H1 (cell line): ENCODE data around the gene ZNFX1. TPM values are rescaled to one million over a fixed set of nuclear protein-coding genes. Genes with fewer than 3 reads are reported as not detected.

Experiments
- CTCF ChIA-PET: fragments of 300-600 bp; sonication (Branson Sonifier 250); formaldehyde crosslinking; loops from one replicate; lab custom pipeline; 2021; ENCODE audit not compliant: partially characterized antibody; lab: Charles Lee
- POLR2A ChIA-PET: fragments of 300-600 bp; sonication (Branson Sonifier 250); formaldehyde crosslinking; loops from one replicate; lab custom pipeline; 2021; ENCODE audit warnings: inconsistent platforms; ENCODE audit not compliant: partially characterized antibody; lab: Charles Lee
- DNase-seq, 2 experiments: peaks; one replicate each; pipeline versions ENCODE4 v3.0.0 to v3.0.0-alpha.2; 2010 to 2022; ENCODE audit warnings: low spot score in 2 of 2, low read depth in 1 of 2, mixed read lengths in 1 of 2
- FAIRE-seq: peaks from 2 replicates; lab custom pipeline; 2011; peaks lifted over from hg19 to GRCh38; lab: Jason Lieb, UNC
- H2AFZ ChIP-seq: 2 replicates; pipeline ENCODE4 v1.8.1; 2012; ENCODE audit warnings: low read length, inconsistent platforms
- H2AK5ac ChIP-seq: 2 replicates; pipeline ENCODE4 v1.6.1; 2013; ENCODE audit warnings: low read depth, low read length
- H2BK120ac ChIP-seq: replicated peaks from 2 replicates; pipeline ENCODE3; 2013; ENCODE audit warnings: low read depth, low read length, inconsistent platforms
- H2BK12ac ChIP-seq: 2 replicates; pipeline ENCODE4 v1.6.1; 2013; ENCODE audit warnings: low read depth, low read length
- H2BK15ac ChIP-seq: 2 replicates; pipeline ENCODE4 v1.6.1; 2013; ENCODE audit warnings: low read length
- H2BK20ac ChIP-seq: 2 replicates; pipeline ENCODE4 v1.6.1; 2013; ENCODE audit warnings: low read length
- H2BK5ac ChIP-seq: 2 replicates; pipeline ENCODE4 v1.6.1; 2013; ENCODE audit warnings: low read depth, low read length
- H3K14ac ChIP-seq: 2 replicates; pipeline ENCODE4 v1.6.1; 2013; ENCODE audit warnings: inconsistent platforms; ENCODE audit not compliant: insufficient read length
- H3K18ac ChIP-seq: 2 replicates; pipeline ENCODE4 v1.6.1; 2013; ENCODE audit warnings: low read length; ENCODE audit errors: extremely low read depth
- H3K23ac ChIP-seq: 2 replicates; pipeline ENCODE4 v1.6.1; 2013; ENCODE audit warnings: inconsistent platforms; ENCODE audit not compliant: insufficient read length
- H3K23me2 ChIP-seq: 2 replicates; pipeline ENCODE4 v1.6.1; 2013; ENCODE audit warnings: low read depth, low read length
- H3K27ac ChIP-seq: 2 replicates; pipeline ENCODE4 v1.6.1; 2011; ENCODE audit warnings: low read depth, low read length, inconsistent platforms
- H3K27me3 ChIP-seq, 4 experiments: replicated peaks in 1 of 4; 1 replicate in 1 of 4; 2 replicates in 3 of 4; pipeline versions ENCODE4 v1.6.1 to v1.8.1; 2011 to 2013; ENCODE audit warnings: low read length in 3 of 4, mild to moderate bottlenecking in 3 of 4, inconsistent platforms in 2 of 4, mixed read lengths in 2 of 4, moderate library complexity in 1 of 4; ENCODE audit not compliant: control insufficient read depth in 3 of 4, insufficient read depth in 3 of 4; ENCODE audit errors: extremely low read depth in 1 of 4
- H3K36me3 ChIP-seq, 4 experiments: 2 replicates each; pipeline versions ENCODE4 v1.6.1 to v1.8.1; 2011 to 2013; ENCODE audit warnings: mild to moderate bottlenecking in 4 of 4, low read length in 3 of 4, moderate library complexity in 2 of 4, control low read depth in 1 of 4, inconsistent platforms in 1 of 4; ENCODE audit not compliant: insufficient read depth in 4 of 4, control insufficient read depth in 2 of 4
- H3K4ac ChIP-seq: replicated peaks from 2 replicates; pipeline ENCODE3; 2013; ENCODE audit warnings: low read length, low read depth, mixed read lengths, inconsistent platforms; ENCODE audit not compliant: insufficient read length
- H3K4me1 ChIP-seq, 4 experiments: replicated peaks in 1 of 4; 1 replicate in 1 of 4; 2 replicates in 3 of 4; pipeline versions ENCODE4 v1.6.1 to v1.8.1; 2011 to 2013; ENCODE audit warnings: low read length in 3 of 4, inconsistent platforms in 2 of 4, mixed read lengths in 1 of 4; ENCODE audit not compliant: insufficient read depth in 4 of 4, control insufficient read depth in 3 of 4
- H3K4me2 ChIP-seq, 2 experiments: 2 replicates each; pipeline versions ENCODE4 v1.6.1 to v1.8.1; 2011 to 2013; ENCODE audit warnings: low read depth in 2 of 2, low read length in 2 of 2, control low read depth in 1 of 2, inconsistent platforms in 1 of 2, mild to moderate bottlenecking in 1 of 2; ENCODE audit not compliant: insufficient read depth in 1 of 2
- H3K4me3 ChIP-seq, 4 experiments: fragments of 200-600, 300-600 bp in 1 of 4; sonication (generic), shearing (Covaris generic), sonication (Bioruptor Twin) in 1 of 4; 2 replicates each; pipeline versions ENCODE4 v1.5.1 to v1.8.1; 2011 to 2016; ENCODE audit warnings: low read length in 4 of 4, low read depth in 3 of 4, control low read depth in 2 of 4, inconsistent platforms in 2 of 4, mild to moderate bottlenecking in 2 of 4, mixed read lengths in 1 of 4, moderate library complexity in 1 of 4; ENCODE audit not compliant: insufficient read depth in 2 of 4; ENCODE audit errors: extremely low read depth in 1 of 4
- H3K56ac ChIP-seq: replicated peaks from 2 replicates; pipeline ENCODE3; 2013; ENCODE audit warnings: low read depth, mild to moderate bottlenecking, mixed read lengths, low read length, inconsistent platforms; ENCODE audit not compliant: insufficient read length
- H3K79me1 ChIP-seq: 2 replicates; pipeline ENCODE4 v1.6.1; 2013; ENCODE audit warnings: low read depth, low read length, control low read depth
- H3K79me2 ChIP-seq, 2 experiments: 2 replicates each; pipeline versions ENCODE4 v1.6.1 to v1.8.1; 2012 to 2013; ENCODE audit warnings: low read length in 2 of 2, mild to moderate bottlenecking in 2 of 2, inconsistent platforms in 1 of 2; ENCODE audit not compliant: insufficient read depth in 2 of 2, control insufficient read depth in 1 of 2
- H3K9ac ChIP-seq, 4 experiments: replicated peaks in 1 of 4; 1 replicate in 1 of 4; 2 replicates in 3 of 4; pipeline versions ENCODE4 v1.6.1 to v1.8.1; 2011 to 2013; ENCODE audit warnings: low read depth in 3 of 4, low read length in 3 of 4, control low read depth in 2 of 4, mild to moderate bottlenecking in 2 of 4, moderate library complexity in 2 of 4, inconsistent platforms in 1 of 4; ENCODE audit errors: extremely low read depth in 1 of 4
- H3K9me3 ChIP-seq, 2 experiments: 2 replicates each; pipeline versions ENCODE4 v1.6.1 to v1.8.1; 2012 to 2013; ENCODE audit warnings: mild to moderate bottlenecking in 2 of 2, moderate library complexity in 2 of 2, control low read depth in 1 of 2, inconsistent platforms in 1 of 2, low read depth in 1 of 2, low read length in 1 of 2, mixed read lengths in 1 of 2; ENCODE audit not compliant: insufficient read depth in 2 of 2
- H4K20me1 ChIP-seq, 2 experiments: replicated peaks in 1 of 2; 2 replicates each; pipeline versions ENCODE3 to v1.8.1; 2011 to 2013; ENCODE audit warnings: inconsistent platforms in 2 of 2, low read length in 2 of 2, mild to moderate bottlenecking in 1 of 2; ENCODE audit not compliant: insufficient read depth in 2 of 2, control insufficient read depth in 1 of 2
- H4K5ac ChIP-seq: 2 replicates; pipeline ENCODE4 v1.6.1; 2013; ENCODE audit warnings: low read length, low read depth, mixed read lengths, inconsistent platforms; ENCODE audit not compliant: insufficient read length
- H4K8ac ChIP-seq: 2 replicates; pipeline ENCODE4 v1.8.0; 2013; ENCODE audit warnings: mild to moderate bottlenecking, moderate library complexity, low read length, inconsistent platforms; ENCODE audit not compliant: insufficient read depth; ENCODE audit errors: extremely low read depth
- H4K91ac ChIP-seq: replicated peaks from 2 replicates; pipeline ENCODE3; 2013; ENCODE audit warnings: low read length, mixed read lengths, inconsistent platforms; ENCODE audit not compliant: insufficient read length
- BACH1 ChIP-seq: IDR thresholded peaks from 2 replicates; pipeline ENCODE4 v1.6.1; 2012; ENCODE audit warnings: low read length, improper control_type of control experiment
- CHD1 ChIP-seq: IDR thresholded peaks from 2 replicates; pipeline ENCODE4 v1.6.1; 2012; ENCODE audit warnings: low read depth, low read length, improper control_type of control experiment
- CHD2 ChIP-seq: IDR thresholded peaks from 2 replicates; pipeline ENCODE4 v1.6.1; 2012; ENCODE audit warnings: low read length, improper control_type of control experiment
- EGR1 ChIP-seq: IDR thresholded peaks from 2 replicates; pipeline ENCODE4 v1.6.1; 2011; ENCODE audit warnings: low read depth, low read length, borderline replicate concordance
- GABPA ChIP-seq: IDR thresholded peaks from 2 replicates; pipeline ENCODE4 v1.6.1; 2011; ENCODE audit warnings: mild to moderate bottlenecking, low read length, moderate library complexity, borderline replicate concordance; ENCODE audit not compliant: insufficient read depth
- PHF8 ChIP-seq: fragments of 200-600 bp; sonication (generic); conservative IDR thresholded peaks from 2 replicates; pipeline ENCODE4 v1.7.1; 2012; ENCODE audit warnings: low read depth, mild to moderate bottlenecking, inconsistent platforms, low read length, moderate library complexity
- POLR2A ChIP-seq, 2 experiments: IDR thresholded peaks; 1 replicate in 1 of 2; 2 replicates in 1 of 2; pipeline ENCODE4 v1.6.1; 2011; ENCODE audit warnings: low read depth in 2 of 2, low read length in 2 of 2, mild to moderate bottlenecking in 2 of 2; ENCODE audit errors: control extremely low read depth in 1 of 2
- POU5F1 ChIP-seq: IDR thresholded peaks from 2 replicates; pipeline ENCODE4 v1.6.1; 2011; ENCODE audit warnings: low read depth, mild to moderate bottlenecking, low read length, moderate library complexity
- RNF2 ChIP-seq: fragments of 200-900, 300-1000 bp; sonication (generic); IDR thresholded peaks from 2 replicates; pipeline ENCODE4 v1.7.1; 2016; ENCODE audit warnings: borderline replicate concordance, low read depth, mild to moderate bottlenecking, antibody characterized with exemption, low read length; ENCODE audit not compliant: poor library complexity, severe bottlenecking; ENCODE audit errors: missing control alignments
- TCF12 ChIP-seq: IDR thresholded peaks from 2 replicates; pipeline ENCODE4 v1.6.1; 2011; ENCODE audit warnings: low read depth, mild to moderate bottlenecking, low read length
- WGBS, 2 experiments: shearing (Covaris generic) in 1 of 2; methylation state at CpG; one replicate each; pipeline versions ENCODE4 v1.1.6 to v1.1.7; 2013 to 2015; ENCODE audit warnings: low lambda C conversion rate in 2 of 2, mixed read lengths in 2 of 2, inconsistent platforms in 1 of 2, low coverage in 1 of 2, missing lambda C conversion rate in 1 of 2; ENCODE audit not compliant: insufficient replicate concordance in 2 of 2, insufficient coverage in 1 of 2, insufficient read length in 1 of 2; ENCODE audit errors: extremely low coverage in 1 of 2, missing lambda C conversion rate in 1 of 2; 5-methylcytosine and 5-hydroxymethylcytosine counted together
- polyA plus RNA-seq, 7 experiments: library from polyadenylated mRNA; depleted of rRNA in 3 of 7; stranded (reverse) in 5 of 7; unstranded in 2 of 7; fragments of >200 nt in 5 of 7; fragments of 200-250 nt in 2 of 7; gene quantifications; 1 replicate in 5 of 7; 2 replicates in 1 of 7; 4 replicates in 1 of 7; pipeline versions ENCODE4 v1.2.1 to v1.2.3, GENCODE V29; 2011 to 2013; ENCODE audit warnings: missing spikeins in 2 of 7, mixed read lengths in 2 of 7
- total RNA-seq: library from RNA; stranded (reverse); fragmentation: NEBNext Ultra II Directional; extraction: Animal tissue kit (Norgen Biotek cat#: 25700); gene quantifications from 2 replicates; pipeline ENCODE4 v1.2.1, GENCODE V29; 2021
- TF ChIP-seq, protein P1 (sequence below): IDR thresholded peaks from 2 replicates; pipeline ENCODE4 v1.6.1; 2011; ENCODE audit warnings: low read depth, mild to moderate bottlenecking, low read length; ENCODE audit not compliant: insufficient read depth

The ZNFX1 gene
- total and polyA plus RNA-seq, 2 of the 8 experiments (the other 6 are each of a cell fraction or from before 2014, with no cell fraction given) = 3.1 to 11.3 TPM

DNA sequence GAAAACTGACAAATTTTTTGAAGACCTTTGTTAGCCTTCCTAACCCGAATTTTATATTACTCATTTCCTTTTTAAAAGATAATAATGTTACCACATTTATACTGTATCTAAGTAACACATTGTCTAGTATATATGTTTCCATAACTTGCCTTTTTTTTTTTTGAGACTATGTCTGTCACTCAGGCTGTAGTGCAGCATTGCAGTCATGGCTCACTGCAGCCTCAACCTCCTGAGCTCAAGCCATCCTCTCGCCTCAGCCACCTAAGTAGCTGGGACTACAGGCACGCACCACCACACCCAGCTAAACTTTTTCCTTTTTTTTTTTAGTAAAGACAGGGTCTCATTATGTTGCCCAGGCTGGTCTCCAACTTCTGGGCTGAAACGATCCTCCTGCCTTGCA, 18.6 kb downstream of the ZNFX1 start:
- H3K56ac ChIP-seq = no peak overlapping the region
- no peak overlapping the region for H2BK5ac ChIP-seq
- no peak for TF ChIP-seq EGR1
- TF ChIP-seq BACH1 = no peak
- TF ChIP-seq POLR2A (IDR thresholded peaks at IDR 0.05; ENCODE audit: control extremely low read depth in 1 of 2, low read depth in 2 of 2, low read length in 2 of 2) = no peak
- no peak for TF ChIP-seq GABPA
- TF ChIP-seq CHD2 = no peak
- TF ChIP-seq POU5F1 = no peak
- TF ChIP-seq PHF8 = no peak
- TF ChIP-seq RNF2 = no peak
- TF ChIP-seq, protein P1, sequence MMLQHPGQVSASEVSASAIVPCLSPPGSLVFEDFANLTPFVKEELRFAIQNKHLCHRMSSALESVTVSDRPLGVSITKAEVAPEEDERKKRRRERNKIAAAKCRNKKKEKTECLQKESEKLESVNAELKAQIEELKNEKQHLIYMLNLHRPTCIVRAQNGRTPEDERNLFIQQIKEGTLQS = no peak
- TF ChIP-seq TCF12 = no peak
- TF ChIP-seq CHD1 = no peak
- H3K4ac ChIP-seq = no peak overlapping the region
- DNase-seq = no peak
- no peak overlapping the region for H3K14ac ChIP-seq
- H2AK5ac ChIP-seq = no peak overlapping the region
- no peak overlapping the region for H3K18ac ChIP-seq
- H2AFZ ChIP-seq = no peak overlapping the region
- no peaks in the 10 kb centered on the region for H3K79me2 ChIP-seq
- no peaks in the 10 kb centered on the region for H3K79me1 ChIP-seq
- no peak overlapping the region for H3K9ac ChIP-seq
- no peak for FAIRE-seq
- ChIA-PET POLR2A (no interaction called here), CTCF (interaction anchor here (1.1 to 1.2 kb wide), 2 partner anchors 17 to 64 kb away, joined by 3 to 5 read pairs; no protein-coding TSS in a partner anchor)
- no peak overlapping the region for H4K91ac ChIP-seq
- no peak overlapping the region for H2BK12ac ChIP-seq
- no peak overlapping the region for H3K4me2 ChIP-seq
- H2BK120ac ChIP-seq = no peak overlapping the region
- no peaks in the 10 kb centered on the region for H3K23me2 ChIP-seq
- H4K20me1 ChIP-seq = peaks cover 0 to 5% of the 10 kb centered on the region in 2 experiments
- H2BK20ac ChIP-seq = no peak overlapping the region
- no peaks in the 10 kb centered on the region for H3K9me3 ChIP-seq
- WGBS, 2 experiments = 92% methylated on average over 4 of the region's 4 CpGs; no CpG with 5 or more reads in 1 of the 2 experiments
- no peak overlapping the region for H4K5ac ChIP-seq
- H2BK15ac ChIP-seq = no peak overlapping the region
- H4K8ac ChIP-seq = no peak overlapping the region
- H3K27me3 ChIP-seq = no peaks in the 10 kb centered on the region
- no peak overlapping the region for H3K27ac ChIP-seq
- H3K4me3 ChIP-seq = no peak overlapping the region
- H3K23ac ChIP-seq = no peak overlapping the region
- H3K36me3 ChIP-seq = peaks cover 24 to 67% (median 53%) of the 10 kb centered on the region in 4 experiments
- no peaks in the 10 kb centered on the region for H3K4me1 ChIP-seq
